Liver (tissue), 9 donors: ENCODE measurements around the gene MMP23B. TPM values are rescaled to one million over a fixed set of nuclear protein-coding genes. Genes with fewer than 3 reads are reported as not detected.

Source experiments
- DNase-seq: peaks from one replicate; pipeline ENCODE4 v3.0.0-alpha.2; 2017; ENCODE audit warnings: low spot score
- H3K27ac ChIP-seq, 2 donors: one replicate each; pipeline ENCODE4 v1.7.0; 2013; ENCODE audit warnings: inconsistent platforms in 2 of 2, low read length in 2 of 2, control low read depth in 1 of 2, low read depth in 1 of 2, mild to moderate bottlenecking in 1 of 2
- H3K27me3 ChIP-seq, 4 donors: one replicate each; pipeline versions ENCODE4 v1.6.1 to v1.7.0; 2013; ENCODE audit warnings: low read length in 3 of 4, inconsistent platforms in 1 of 4, mild to moderate bottlenecking in 1 of 4, moderate library complexity in 1 of 4; ENCODE audit not compliant: control insufficient read depth in 4 of 4, insufficient read depth in 4 of 4
- H3K36me3 ChIP-seq, 4 donors: one replicate each; pipeline versions ENCODE4 v1.6.1 to v1.7.0; 2013; ENCODE audit warnings: low read length in 3 of 4, mild to moderate bottlenecking in 3 of 4, low read depth in 1 of 4, moderate library complexity in 1 of 4; ENCODE audit not compliant: control insufficient read depth in 4 of 4, insufficient read depth in 3 of 4
- H3K4me1 ChIP-seq, 4 donors: one replicate each; pipeline versions ENCODE4 v1.6.1 to v1.7.0; 2013; ENCODE audit warnings: low read length in 3 of 4, mild to moderate bottlenecking in 3 of 4, moderate library complexity in 1 of 4; ENCODE audit not compliant: control insufficient read depth in 4 of 4, insufficient read depth in 4 of 4
- H3K4me3 ChIP-seq, 3 donors: one replicate each; pipeline versions ENCODE4 v1.6.1 to v1.7.0; 2013; ENCODE audit warnings: low read length in 3 of 3, control low read depth in 1 of 3, low read depth in 1 of 3, mild to moderate bottlenecking in 1 of 3
- H3K9ac ChIP-seq, 2 donors: one replicate each; pipeline ENCODE4 v1.7.0; 2013; ENCODE audit warnings: low read length in 2 of 2, mild to moderate bottlenecking in 2 of 2, moderate library complexity in 2 of 2, control low read depth in 1 of 2, low read depth in 1 of 2
- H3K9me3 ChIP-seq, 4 donors: one replicate each; pipeline versions ENCODE4 v1.6.1 to v1.7.0; 2013; ENCODE audit warnings: low read length in 3 of 4; ENCODE audit not compliant: control insufficient read depth in 4 of 4
- ATF3 ChIP-seq: IDR thresholded peaks from 2 replicates; pipeline ENCODE4 v1.6.1; 2016; ENCODE audit warnings: antibody characterized with exemption
- CTCF ChIP-seq: fragments of 150-350 bp; IDR thresholded peaks from 2 replicates; pipeline ENCODE4 v1.5.1; 2017; ENCODE audit warnings: improper control_type of control experiment, low read depth, low read length; ENCODE audit not compliant: missing input control
- EGR1 ChIP-seq, 2 donors: IDR thresholded peaks; 2 replicates each; pipeline ENCODE4 v1.6.1; 2016 to 2018; ENCODE audit warnings: antibody characterized with exemption in 2 of 2, low read depth in 2 of 2
- FOXA1 ChIP-seq: IDR thresholded peaks from 2 replicates; pipeline ENCODE4 v1.6.1; 2016; ENCODE audit warnings: antibody characterized with exemption
- GABPA ChIP-seq, 2 donors: IDR thresholded peaks in 1 of 2; conservative IDR thresholded peaks in 1 of 2; 2 replicates each; pipeline ENCODE4 v1.6.1; 2016; ENCODE audit warnings: antibody characterized with exemption in 2 of 2, mild to moderate bottlenecking in 1 of 2, moderate library complexity in 1 of 2
- HNF4A ChIP-seq, 2 donors: conservative IDR thresholded peaks; 2 replicates each; pipeline ENCODE4 v1.6.1; 2016; ENCODE audit warnings: antibody characterized with exemption in 2 of 2, mild to moderate bottlenecking in 2 of 2
- HNF4G ChIP-seq: IDR thresholded peaks from 2 replicates; pipeline ENCODE4 v1.6.1; 2016; ENCODE audit warnings: antibody characterized with exemption
- JUND ChIP-seq, 2 donors: IDR thresholded peaks; 2 replicates each; pipeline ENCODE4 v1.6.1; 2016; ENCODE audit warnings: antibody characterized with exemption in 2 of 2
- MAX ChIP-seq: IDR thresholded peaks from 2 replicates; pipeline ENCODE4 v1.6.1; 2016; ENCODE audit warnings: antibody characterized with exemption
- NR2F2 ChIP-seq: IDR thresholded peaks from 2 replicates; pipeline ENCODE4 v1.6.1; 2016; ENCODE audit warnings: antibody characterized with exemption
- RAD21 ChIP-seq, 2 donors: IDR thresholded peaks; 2 replicates each; pipeline ENCODE4 v1.6.1; 2016; ENCODE audit warnings: antibody characterized with exemption in 2 of 2, mild to moderate bottlenecking in 2 of 2
- RXRA ChIP-seq, 2 donors: IDR thresholded peaks; 2 replicates each; pipeline ENCODE4 v1.6.1; 2017 to 2018; ENCODE audit warnings: antibody characterized with exemption in 2 of 2, mild to moderate bottlenecking in 1 of 2
- SP1 ChIP-seq: IDR thresholded peaks from 2 replicates; pipeline ENCODE4 v1.6.1; 2018; ENCODE audit warnings: antibody characterized with exemption, mild to moderate bottlenecking
- TAF1 ChIP-seq: conservative IDR thresholded peaks from 2 replicates; pipeline ENCODE4 v1.6.1; 2016; ENCODE audit warnings: antibody characterized with exemption, mild to moderate bottlenecking
- YY1 ChIP-seq: IDR thresholded peaks from 2 replicates; pipeline ENCODE4 v1.6.1; 2016; ENCODE audit warnings: antibody characterized with exemption, mild to moderate bottlenecking
- ZBTB33 ChIP-seq: IDR thresholded peaks from 2 replicates; pipeline ENCODE4 v1.6.1; 2016; ENCODE audit warnings: antibody characterized with exemption
- WGBS: extraction: QIAGEN DNeasy Blood & Tissue Kit; methylation state at CpG from one replicate; pipeline ENCODE4 v1.1.7; 2013; 5-methylcytosine and 5-hydroxymethylcytosine counted together
- polyA plus RNA-seq, 2 donors: library from polyadenylated mRNA; stranded (reverse) in 1 of 2; unstranded in 1 of 2; fragments of 200-250 nt in 1 of 2; fragments of >200 nt in 1 of 2; fragmentation: Nextera tagmentation in 1 of 2; extraction: Ambion mirVana in 1 of 2; gene quantifications; one replicate each; pipeline versions ENCODE4 v1.2.1 to v1.2.3, GENCODE V29; 2013 to 2015
- total RNA-seq, 2 donors: library from RNA; depleted of rRNA; stranded (reverse); fragments of >200 nt; gene quantifications; one replicate each; pipeline ENCODE4 v1.2.3, GENCODE V29; 2014
- donor health status: healthy.
- donor health status: healthy.
- donor health status: healthy.
- donor health status: healthy.
- donor health status: healthy.

MMP23B gene
- total and polyA plus RNA-seq, 4 donors: 0.92 to 4.2 (median 1.5) TPM

- no peak for TF ChIP-seq HNF4A (conservative IDR thresholded peaks at IDR 0.05)
- TF ChIP-seq GABPA (IDR thresholded peaks at IDR 0.05 in 1 of 2, conservative IDR thresholded peaks at IDR 0.05 in 1 of 2): no peak
- no peak for TF ChIP-seq EGR1 (IDR thresholded peaks at IDR 0.05; ENCODE audit: low read depth in 2 of 2)
- TF ChIP-seq RAD21 (IDR thresholded peaks at IDR 0.05): no peak
- TF ChIP-seq JUND (IDR thresholded peaks at IDR 0.05): no peak
- no peak for TF ChIP-seq FOXA1
- TF ChIP-seq MAX: no peak
- TF ChIP-seq RXRA (IDR thresholded peaks at IDR 0.05): no peak
- TF ChIP-seq CTCF: no peak
- no peak for TF ChIP-seq NR2F2
- TF ChIP-seq ATF3: no peak
- TF ChIP-seq YY1: no peak
- TF ChIP-seq HNF4G: no peak
- no peak for TF ChIP-seq TAF1
- TF ChIP-seq ZBTB33: no peak
- no peak for TF ChIP-seq SP1
- Histone ChIP-seq H3K4me3 (no peak overlapping the region), H3K27ac (no peak overlapping the region), H3K36me3 (no peaks in the 10 kb centered on the region), H3K4me1 (peaks cover 2 to 22% (median 13%) of the 10 kb centered on the region in 4 donors), H3K9me3 (no peaks in the 10 kb centered on the region), H3K9ac (no peak overlapping the region), H3K27me3 (peaks cover 0 to 11% (median 2%) of the 10 kb centered on the region in 4 donors)
- DNase-seq: no peak
- WGBS: 66% methylated on average over 22 of the region's 22 CpGs
These were observed 31.0 kb upstream of the MMP23B start for GRCh38 chr1:1600861-1601563.

- no peak for TF ChIP-seq ATF3
- TF ChIP-seq JUND (IDR thresholded peaks at IDR 0.05): no peak
- no peak for TF ChIP-seq SP1
- no peak for TF ChIP-seq TAF1
- no peak for TF ChIP-seq FOXA1
- Histone ChIP-seq H3K36me3 (no peaks in the 10 kb centered on the region), H3K27ac (no peak overlapping the region), H3K4me1 (peaks cover 2 to 22% (median 13%) of the 10 kb centered on the region in 4 donors), H3K9me3 (no peaks in the 10 kb centered on the region), H3K4me3 (no peak overlapping the region), H3K27me3 (peaks cover 0 to 11% (median 2%) of the 10 kb centered on the region in 4 donors), H3K9ac (no peak overlapping the region)
- DNase-seq: no peak
- WGBS: 86% methylated on average over 15 of the region's 15 CpGs
These were observed 30.2 kb upstream of the MMP23B start for GRCh38 chr1:1601564-1602303.
